Kidney (tissue), 14 donors: Measurements from ENCODE around the gene MORC3. TPM values are rescaled to one million over a fixed set of nuclear protein-coding genes. Genes with fewer than 3 reads are reported as not detected.

Experiments used
- DNase-seq, 5 donors: peaks; one replicate each; pipeline ENCODE4 v3.0.0-alpha.2; 2013 to 2020
- FAIRE-seq: peaks from 2 replicates; lab custom pipeline; 2012; peaks lifted over from hg19 to GRCh38; lab: Jason Lieb, UNC
- H3K27ac ChIP-seq, 2 donors: one replicate each; pipeline ENCODE4 v1.7.0; 2013; ENCODE audit warnings: low read depth in 2 of 2, low read length in 2 of 2, inconsistent platforms in 1 of 2
- H3K27me3 ChIP-seq: one replicate; pipeline ENCODE4 v1.7.1; 2013; ENCODE audit warnings: low read length, inconsistent platforms; ENCODE audit not compliant: control insufficient read depth, insufficient read depth
- H3K36me3 ChIP-seq, 3 donors: one replicate each; pipeline versions ENCODE4 v1.7.0 to v1.7.1; 2013; ENCODE audit warnings: low read length in 3 of 3, control low read depth in 1 of 3, inconsistent platforms in 1 of 3; ENCODE audit not compliant: insufficient read depth in 3 of 3, control insufficient read depth in 2 of 3
- H3K4me1 ChIP-seq, 3 donors: one replicate each; pipeline versions ENCODE4 v1.7.0 to v1.7.1; 2013; ENCODE audit warnings: low read length in 3 of 3, inconsistent platforms in 1 of 3, low read depth in 1 of 3; ENCODE audit not compliant: control insufficient read depth in 2 of 3, insufficient read depth in 2 of 3
- H3K4me3 ChIP-seq, 3 donors: one replicate each; pipeline versions ENCODE4 v1.7.0 to v1.8.1; 2013; ENCODE audit warnings: low read length in 3 of 3, control low read depth in 1 of 3, inconsistent platforms in 1 of 3
- H3K9ac ChIP-seq, 3 donors: one replicate each; pipeline versions ENCODE4 v1.7.0 to v1.7.1; 2013; ENCODE audit warnings: low read length in 3 of 3, control low read depth in 1 of 3, inconsistent platforms in 1 of 3
- H3K9me3 ChIP-seq, 3 donors: one replicate each; pipeline versions ENCODE4 v1.7.0 to v1.7.1; 2013; ENCODE audit warnings: low read length in 3 of 3, control low read depth in 1 of 3, inconsistent platforms in 1 of 3; ENCODE audit not compliant: control insufficient read depth in 2 of 3, insufficient read depth in 1 of 3
- CTCF ChIP-seq: IDR thresholded peaks from 3 replicates; pipeline ENCODE4 v1.5.1; 2012; ENCODE audit warnings: mild to moderate bottlenecking, moderate library complexity, borderline replicate concordance; ENCODE audit not compliant: insufficient read depth; ENCODE audit errors: extremely low read depth
- intact Hi-C: fragments of 100-400 bp; cut with DNase I; formaldehyde crosslinking; loops from one replicate; pipeline ENCODE4 v1.11.1; 2022
- polyA plus RNA-seq: library from polyadenylated mRNA; stranded (reverse); fragments of 350-450 nt; fragmentation: Illumina TruSeq; extraction: RNeasy Lipid Tissue Mini Kit (QIAGEN cat#74804); gene quantifications from one replicate; pipeline ENCODE4 v1.2.3, GENCODE V29; 2014; ENCODE audit warnings: low read depth, low replicate concordance; ENCODE audit not compliant: insufficient read depth
- total RNA-seq: library from RNA; stranded (reverse); fragmentation: NEBNext Ultra II Directional; extraction: Animal tissue kit (Norgen Biotek cat#: 25700); gene quantifications from one replicate; pipeline ENCODE4 v1.2.1, GENCODE V29; 2021
- donor health status: control.
- donor health status: control.
- donor health status: control.
- donor health status: control.
- donor health status: control.
- donor health status: DM: yes; HTN: yes; CAD: no.
- donor health status: Normal renal cell carcinoma (clear cell type).

MORC3 gene
- total and polyA plus RNA-seq, 2 donors from 2014 or later = 6.6 to 32.4 TPM

DNA sequence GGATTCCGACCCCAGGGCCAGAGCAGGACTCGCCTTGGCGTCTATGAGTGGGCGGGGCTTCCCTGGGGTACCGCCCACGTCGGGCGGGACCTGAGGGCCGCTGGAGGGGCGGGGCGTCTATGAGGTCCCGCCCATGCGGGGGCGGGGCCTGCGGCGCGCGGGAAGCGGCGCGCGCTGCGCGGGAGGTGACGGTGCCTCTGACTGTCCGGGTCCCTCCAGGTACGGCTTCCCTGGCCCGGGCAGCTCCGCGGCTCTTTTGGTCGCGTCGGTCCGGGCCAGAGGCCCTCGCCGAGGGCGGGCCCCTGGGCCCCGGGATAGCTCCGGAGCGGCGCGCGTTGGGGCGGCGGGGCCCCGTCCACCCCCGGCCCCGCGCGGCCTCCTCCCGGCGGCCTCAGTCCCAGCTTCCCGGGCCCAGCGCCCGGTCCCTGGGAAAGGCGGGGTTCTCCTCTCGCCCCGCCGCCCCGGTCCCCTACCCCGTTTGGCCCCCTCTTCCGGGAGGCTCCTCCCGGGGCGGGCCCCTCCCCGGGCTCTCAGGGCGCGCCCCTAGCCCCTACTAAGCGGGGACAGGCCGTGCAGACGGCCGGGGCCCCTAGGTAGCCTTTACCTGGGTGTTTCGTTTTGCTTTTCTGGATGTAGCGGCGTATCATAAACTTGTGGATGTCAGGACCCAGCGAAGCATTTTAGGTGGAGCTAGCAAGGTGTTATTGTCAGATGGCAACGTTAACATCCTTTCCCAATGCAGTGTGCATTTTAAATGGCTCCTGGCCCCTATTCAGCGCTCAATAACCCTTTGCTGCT lies 65.4 kb downstream of the MORC3 start, which contains the start of gene CHAF1B:
CHAF1B (plus strand) TSS at position 160 of the 798 bp plus-strand sequence. CDS start 745 bp downstream, outside the sequence.
- intact Hi-C loops = no loop called here
- H3K9ac ChIP-seq = peak within 1 kb of the TSS in 2 of 3 donors; percentile 45 to 65
- no peaks in the 10 kb centered on the region for H3K4me1 ChIP-seq
- H3K27ac ChIP-seq = no peak within 1 kb of the TSS
- peak within 1 kb of the TSS; percentile 53 to 66 (median 60) for H3K4me3 ChIP-seq
- no peaks in the 10 kb centered on the region for H3K27me3 ChIP-seq
- no peak for TF ChIP-seq CTCF
- no peaks in the 10 kb centered on the region for H3K36me3 ChIP-seq
- peak; percentile 81 to 92 (median 91) for DNase-seq
- no peak for FAIRE-seq
- H3K9me3 ChIP-seq = no peaks in the 10 kb centered on the region

- peak in 1 of 5 donors; percentile 46 for DNase-seq
- Histone ChIP-seq H3K27me3 (no peaks in the 10 kb centered on the region), H3K4me3 (peak overlapping the region; percentile 53 to 66 (median 60)), H3K4me1 (no peaks in the 10 kb centered on the region), H3K36me3 (no peaks in the 10 kb centered on the region), H3K27ac (no peak overlapping the region), H3K9me3 (no peaks in the 10 kb centered on the region), H3K9ac (peak overlapping the region in 2 of 3 donors; percentile 45 to 65)
- no peak for TF ChIP-seq CTCF
- intact Hi-C loops = no loop called here
- FAIRE-seq = no peak
These were observed 66.1 kb downstream of the MORC3 start for GRCh38 chr21:36386031-36386642.

DNA sequence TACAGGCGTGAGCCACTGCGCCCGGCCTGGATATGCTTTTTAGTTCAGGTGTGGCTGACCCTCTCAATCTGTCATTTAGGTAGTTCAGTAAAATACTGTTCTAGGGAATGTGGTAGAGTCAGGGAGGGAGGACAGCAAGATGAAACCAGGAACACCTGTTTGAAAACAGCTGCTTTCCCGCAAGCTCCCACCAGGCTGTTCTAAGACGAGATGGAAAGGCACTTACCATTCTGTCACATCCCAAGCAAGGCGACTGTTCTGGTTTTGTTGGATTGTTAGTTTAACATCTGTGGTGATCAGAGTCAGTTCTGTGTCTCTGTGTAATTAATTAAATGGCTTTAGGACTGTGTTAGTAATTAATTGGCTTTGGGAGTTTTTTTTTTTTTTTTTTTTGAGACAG lies 68.1 kb downstream of the MORC3 start:
- intact Hi-C loops = no loop called here
- FAIRE-seq (no peak), DNase-seq (peak in 3 of 5 donors; percentile 25 to 52 (median 38))
- no peak overlapping the region for H3K9ac ChIP-seq
- H3K4me1 ChIP-seq = no peaks in the 10 kb centered on the region
- no peak for TF ChIP-seq CTCF
- no peak overlapping the region for H3K27ac ChIP-seq
- no peak overlapping the region for H3K4me3 ChIP-seq
- H3K9me3 ChIP-seq = no peaks in the 10 kb centered on the region
- H3K27me3 ChIP-seq = no peaks in the 10 kb centered on the region
- no peaks in the 10 kb centered on the region for H3K36me3 ChIP-seq
